Adrenal gland (tissue), 12 donors: Measurements from ENCODE around the gene TCF7L1. TPM values are rescaled to one million over a fixed set of nuclear protein-coding genes. Genes with fewer than 3 reads are reported as not detected.

Experiments used
- DNase-seq, 7 donors: peaks; one replicate each; pipeline ENCODE4 v3.0.0-alpha.2; 2019 to 2020
- H3K27ac ChIP-seq, 5 donors: fragments of 200-600 bp; sonication (generic) in 4 of 5; 1 replicate in 3 of 5; 2 replicates in 2 of 5; pipeline versions ENCODE4 v1.5.1 to v1.8.0; 2016 to 2020; ENCODE audit warnings: mild to moderate bottlenecking in 1 of 5
- H3K27me3 ChIP-seq: fragments of 200-600 bp; 2 replicates; pipeline ENCODE4 v1.8.0; 2021
- H3K36me3 ChIP-seq, 2 donors: fragments of 200-600 bp; replicated peaks in 1 of 2; 1 replicate in 1 of 2; 2 replicates in 1 of 2; pipeline versions ENCODE4 v1.5.1 to v1.8.0; 2018 to 2022
- H3K4me1 ChIP-seq, 2 donors: fragments of 200-600 bp; replicated peaks in 1 of 2; 1 replicate in 1 of 2; 2 replicates in 1 of 2; pipeline versions ENCODE4 v1.5.1 to v1.8.0; 2018 to 2021
- H3K4me3 ChIP-seq, 4 donors: fragments of 200-600 bp; sonication (generic) in 3 of 4; one replicate each; pipeline ENCODE4 v1.5.1; 2016 to 2018
- H3K9me3 ChIP-seq, 3 donors: fragments of 200-600 bp; sonication (generic) in 1 of 3; replicated peaks in 1 of 3; 1 replicate in 2 of 3; 2 replicates in 1 of 3; pipeline versions ENCODE4 v1.5.1 to v1.8.0; 2016 to 2021
- POLR2A ChIP-seq, 2 donors: fragments of 450-650 bp; IDR thresholded peaks; one replicate each; pipeline ENCODE4 v1.6.1; 2017; ENCODE audit warnings: antibody characterized with exemption in 2 of 2, mild to moderate bottlenecking in 2 of 2, moderate library complexity in 1 of 2
- WGBS, 4 donors: extraction: QIAGEN DNeasy Blood & Tissue Kit in 2 of 4; methylation state at CpG; one replicate each; pipeline versions ENCODE4 v1.1.5 to v1.1.7; 2013 to 2017; 5-methylcytosine and 5-hydroxymethylcytosine counted together
- intact Hi-C, 2 donors: fragments of 100-400 bp; cut with DNase I; formaldehyde crosslinking; loops; one replicate each; pipeline versions ENCODE4 v1.14.1 to v1.15.0; 2022 to 2023
- polyA plus RNA-seq, 3 donors: library from polyadenylated mRNA; stranded (reverse); fragments of 200-250 nt in 2 of 3; fragments of 350-450 nt in 1 of 3; fragmentation: Illumina TruSeq in 1 of 3; extraction: RNeasy Lipid Tissue Mini Kit (QIAGEN cat#74804) in 1 of 3; gene quantifications; one replicate each; pipeline ENCODE4 v1.2.3, GENCODE V29; 2013 to 2014
- total RNA-seq, 9 donors: library from RNA; depleted of rRNA in 4 of 9; stranded (reverse); fragments of >200 nt in 4 of 9; fragments of 120-200 nt in 1 of 9; fragmentation: NEBNext Ultra II Directional in 1 of 9; extraction: Animal tissue kit (Norgen Biotek cat#: 25700) in 1 of 9; gene quantifications; one replicate each; pipeline versions ENCODE4 v1.1.0 to v1.2.4, GENCODE V29; 2013 to 2023
- TF ChIP-seq, protein P1 (sequence below), 6 experiments: fragments of 450-650 bp in 4 of 6; fragments of 200-600 bp in 2 of 6; sonication (generic) in 1 of 6; IDR thresholded peaks; 1 replicate in 5 of 6; 2 replicates in 1 of 6; pipeline versions ENCODE4 v1.5.1 to v1.8.0; 2016 to 2021; ENCODE audit warnings: antibody characterized with exemption in 6 of 6, mild to moderate bottlenecking in 2 of 6, moderate library complexity in 1 of 6
- donor health status: healthy with polysubstance abuse.
- donor health status: Bipolar disorder and iron deficiency.
- donor health status: DM: yes; HTN: yes; CAD: no.
- donor health status: DM: no; HTN: no; CAD: no.
- donor health status: DM: no; HTN: no; CAD: no.
- donor health status: DM: yes; HTN: yes; CAD: no.

The TCF7L1 gene
- total and polyA plus RNA-seq, 12 donors, result 0.36 to 8.9 (median 3.2) TPM

DNA sequence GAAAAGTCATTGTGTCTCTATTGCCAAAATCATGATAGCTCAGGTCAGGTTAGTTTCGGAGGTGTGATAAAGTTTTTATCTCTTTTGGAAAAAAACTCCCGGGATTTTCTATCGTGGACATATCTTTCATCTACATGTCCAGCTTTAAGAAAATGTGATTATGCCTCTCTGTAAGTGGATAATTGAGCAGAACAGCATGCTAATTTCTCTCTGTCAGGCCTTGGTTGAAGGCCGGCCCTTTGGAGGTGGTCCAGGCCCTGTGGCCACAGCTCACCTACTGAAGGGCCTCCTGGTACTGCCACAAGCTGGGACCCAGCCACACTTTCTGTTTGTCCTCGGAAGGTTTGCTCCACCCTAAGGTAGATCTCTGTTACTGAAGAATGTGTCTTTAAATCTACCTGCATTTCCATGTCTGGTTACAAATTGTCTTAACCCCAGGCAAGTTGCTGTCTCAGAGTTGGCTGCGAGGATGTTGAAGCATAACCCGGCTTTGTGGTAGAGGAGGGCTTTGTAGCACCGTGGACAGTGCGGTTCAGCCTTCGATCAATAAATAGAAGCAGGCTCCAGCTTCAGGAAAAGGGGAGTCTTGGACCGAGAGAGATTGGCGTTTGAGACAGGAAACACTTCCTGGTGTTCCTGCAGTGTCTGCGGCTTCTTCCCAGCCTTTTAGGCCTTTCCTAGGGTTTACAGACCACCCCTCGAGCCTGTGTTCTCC is 25.5 kb downstream of the TCF7L1 start:
- no peak for TF ChIP-seq POLR2A (IDR thresholded peaks at IDR 0.05)
- TF ChIP-seq, protein P1, sequence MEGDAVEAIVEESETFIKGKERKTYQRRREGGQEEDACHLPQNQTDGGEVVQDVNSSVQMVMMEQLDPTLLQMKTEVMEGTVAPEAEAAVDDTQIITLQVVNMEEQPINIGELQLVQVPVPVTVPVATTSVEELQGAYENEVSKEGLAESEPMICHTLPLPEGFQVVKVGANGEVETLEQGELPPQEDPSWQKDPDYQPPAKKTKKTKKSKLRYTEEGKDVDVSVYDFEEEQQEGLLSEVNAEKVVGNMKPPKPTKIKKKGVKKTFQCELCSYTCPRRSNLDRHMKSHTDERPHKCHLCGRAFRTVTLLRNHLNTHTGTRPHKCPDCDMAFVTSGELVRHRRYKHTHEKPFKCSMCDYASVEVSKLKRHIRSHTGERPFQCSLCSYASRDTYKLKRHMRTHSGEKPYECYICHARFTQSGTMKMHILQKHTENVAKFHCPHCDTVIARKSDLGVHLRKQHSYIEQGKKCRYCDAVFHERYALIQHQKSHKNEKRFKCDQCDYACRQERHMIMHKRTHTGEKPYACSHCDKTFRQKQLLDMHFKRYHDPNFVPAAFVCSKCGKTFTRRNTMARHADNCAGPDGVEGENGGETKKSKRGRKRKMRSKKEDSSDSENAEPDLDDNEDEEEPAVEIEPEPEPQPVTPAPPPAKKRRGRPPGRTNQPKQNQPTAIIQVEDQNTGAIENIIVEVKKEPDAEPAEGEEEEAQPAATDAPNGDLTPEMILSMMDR (IDR thresholded peaks at IDR 0.05), result no peak
- Histone ChIP-seq H3K4me1 (peaks cover 0 to 31% of the 10 kb centered on the region in 2 donors), H3K9me3 (no peaks in the 10 kb centered on the region), H3K4me3 (no peak overlapping the region), H3K27me3 (no peaks in the 10 kb centered on the region), H3K36me3 (no peaks in the 10 kb centered on the region), H3K27ac (peak overlapping the region in 1 of 5 donors; percentile 49)
- WGBS, 4 donors, result 62 to 70% (median 66%) methylated on average over 14 of the region's 14 CpGs
- intact Hi-C loops, result no loop called here
- DNase-seq, result peak in 2 of 7 donors; percentile 19 to 78

DNA sequence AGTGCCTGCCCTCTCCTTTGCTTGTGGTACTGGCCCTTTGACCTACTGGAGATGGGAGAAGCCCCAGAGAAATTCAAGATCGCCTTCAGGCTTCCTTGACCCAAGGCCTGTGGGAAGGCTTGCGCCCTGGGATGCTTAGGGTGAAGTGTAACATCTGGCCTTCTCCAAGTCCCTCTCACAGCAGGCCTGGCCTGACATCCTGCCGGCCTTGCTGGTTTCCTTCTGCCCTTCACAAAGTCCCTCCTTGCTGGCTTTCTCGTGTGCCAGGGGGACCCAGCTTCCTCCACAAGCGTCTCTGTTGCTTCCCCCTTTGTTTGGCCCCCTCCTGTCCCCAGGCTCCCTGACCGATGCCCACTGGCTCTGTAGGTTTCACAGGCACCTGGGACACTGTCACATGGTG is 26.4 kb downstream of the TCF7L1 start:
- WGBS, 4 donors, result 61 to 80% (median 63%) methylated on average over 4 to 6 of the region's 6 CpGs
- DNase-seq, result no peak
- no peak for TF ChIP-seq POLR2A (IDR thresholded peaks at IDR 0.05)
- TF ChIP-seq, protein P1 (IDR thresholded peaks at IDR 0.05), result no peak
- peaks cover 0 to 31% of the 10 kb centered on the region in 2 donors for H3K4me1 ChIP-seq
- no peaks in the 10 kb centered on the region for H3K27me3 ChIP-seq
- H3K9me3 ChIP-seq, result no peaks in the 10 kb centered on the region
- no peaks in the 10 kb centered on the region for H3K36me3 ChIP-seq
- H3K27ac ChIP-seq, result peak overlapping the region in 1 of 5 donors; percentile 49
- H3K4me3 ChIP-seq, result no peak overlapping the region
- intact Hi-C loops, result no loop called here

DNA sequence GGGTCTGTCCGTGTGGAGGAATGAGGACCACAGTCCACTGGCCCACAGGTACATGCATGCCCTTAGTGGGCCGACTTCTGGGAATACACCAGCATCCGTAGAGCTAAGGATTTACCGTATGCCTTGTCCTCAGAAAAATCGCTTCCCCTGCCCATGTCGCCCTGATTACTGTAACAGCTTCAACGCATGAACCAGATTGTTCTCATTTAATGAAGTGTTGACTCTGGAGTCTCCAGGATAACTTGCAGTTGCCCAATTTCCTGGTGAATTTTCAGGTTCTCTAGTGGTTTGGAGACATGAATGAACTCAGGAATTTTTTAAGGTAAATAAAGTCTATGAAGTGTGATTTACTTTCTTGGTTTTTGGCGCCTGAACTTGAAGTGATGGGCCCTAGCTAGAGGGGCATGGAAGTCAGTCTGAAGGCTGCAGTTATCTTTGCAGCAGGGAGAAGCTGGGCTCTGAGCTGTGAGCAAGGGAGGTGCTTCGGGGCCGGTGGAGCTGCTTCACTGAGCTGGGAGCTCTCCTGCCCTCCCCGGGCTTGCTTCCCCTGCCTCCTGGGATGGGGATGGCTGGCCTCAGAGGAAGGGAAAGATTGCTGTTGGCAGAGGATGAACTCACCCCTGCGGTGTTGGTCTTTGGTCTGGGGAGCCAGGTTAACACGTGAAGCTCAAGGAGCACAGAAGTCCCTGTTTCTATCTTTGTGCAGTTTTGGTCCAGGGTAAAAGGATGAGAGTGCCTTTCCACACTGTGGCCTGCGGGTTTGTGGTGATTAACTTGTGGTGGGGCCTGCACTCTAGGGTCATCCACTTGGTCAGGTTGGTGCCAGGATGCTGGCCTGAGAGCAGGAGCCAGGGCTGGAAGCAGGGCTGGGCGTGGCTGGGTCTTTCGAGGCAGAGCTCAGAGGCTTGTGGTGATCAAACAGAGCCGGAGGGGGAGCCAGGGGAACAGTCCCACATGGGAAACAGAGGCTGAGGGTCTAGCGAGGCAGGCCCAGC is 28.1 kb downstream of the TCF7L1 start:
- H3K4me3 ChIP-seq, result no peak overlapping the region
- H3K4me1 ChIP-seq, result peaks cover 0 to 31% of the 10 kb centered on the region in 2 donors
- intact Hi-C loops, result no loop called here
- 77 to 90% (median 82%) methylated on average over 15 to 18 of the region's 18 CpGs for WGBS, 4 donors
- TF ChIP-seq POLR2A (IDR thresholded peaks at IDR 0.05), result no peak
- TF ChIP-seq, protein P1 (IDR thresholded peaks at IDR 0.05), result no peak
- H3K9me3 ChIP-seq, result no peaks in the 10 kb centered on the region
- no peaks in the 10 kb centered on the region for H3K36me3 ChIP-seq
- no peaks in the 10 kb centered on the region for H3K27me3 ChIP-seq
- H3K27ac ChIP-seq, result peak overlapping the region in 1 of 5 donors; percentile 29
- DNase-seq, result no peak

DNA sequence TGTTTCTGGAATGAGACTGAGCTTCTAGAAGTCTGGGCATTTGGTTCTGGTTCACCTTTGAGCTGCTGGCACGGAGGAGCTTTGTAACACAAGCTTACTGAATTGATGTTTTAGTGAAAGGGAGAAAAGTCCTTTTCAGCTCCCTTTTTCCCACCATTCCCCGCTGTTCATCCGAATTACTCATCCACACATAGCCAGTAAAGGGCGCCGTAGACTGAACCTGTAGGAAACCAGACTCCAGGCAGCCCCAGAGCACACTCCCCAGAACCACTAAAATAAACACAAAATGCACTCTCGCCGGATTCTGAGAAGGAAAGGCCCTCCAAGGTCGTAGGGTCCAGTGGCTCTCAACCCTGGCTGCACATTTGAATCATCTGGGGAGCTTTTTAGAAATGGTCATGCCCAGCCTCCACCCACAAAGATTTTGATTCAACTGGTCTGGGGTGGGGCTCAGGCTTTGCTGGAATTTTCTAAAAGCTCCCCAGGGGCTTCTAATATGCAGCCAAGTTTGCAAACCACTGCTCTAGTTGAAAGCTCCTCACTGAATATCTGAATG is 29.6 kb downstream of the TCF7L1 start:
- Histone ChIP-seq H3K27ac (peak overlapping the region in 2 of 5 donors; percentile 47 to 55), H3K36me3 (no peaks in the 10 kb centered on the region), H3K27me3 (no peaks in the 10 kb centered on the region), H3K4me3 (no peak overlapping the region), H3K9me3 (no peaks in the 10 kb centered on the region), H3K4me1 (peaks cover 0 to 24% of the 10 kb centered on the region in 2 donors)
- intact Hi-C loops, result no loop called here
- DNase-seq, result peak in 3 of 7 donors; percentile 23 to 28 (median 24)
- 59 to 64% (median 62%) methylated on average over 6 to 8 of the region's 8 CpGs for WGBS, 4 donors
- TF ChIP-seq, protein P1 (IDR thresholded peaks at IDR 0.05), result no peak
- TF ChIP-seq POLR2A (IDR thresholded peaks at IDR 0.05), result no peak
